ENCODE results near the gene COLEC12.

COLEC12 gene

GRCh38 chr18:446941-447560 lies 53.5 kb downstream of the COLEC12 start:
- DNase-seq (ENCODE audit: low spot score): no peak

- no peak for DNase-seq (ENCODE audit: low spot score)
These were observed 55.4 kb downstream of the COLEC12 start for GRCh38 chr18:445055-445454.

- no peak for DNase-seq (ENCODE audit: low spot score)
These were observed 61.9 kb downstream of the COLEC12 start for GRCh38 chr18:438571-438970.

GRCh38 chr18:435940-436339 lies 64.6 kb downstream of the COLEC12 start:
- peak; percentile 91 for DNase-seq (ENCODE audit: low spot score)

GRCh38 chr18:434410-434809 lies 66.1 kb downstream of the COLEC12 start:
- DNase-seq (ENCODE audit: low spot score): no peak

GRCh38 chr18:433960-434359 lies 66.5 kb downstream of the COLEC12 start:
- no peak for DNase-seq (ENCODE audit: low spot score)

- no peak for DNase-seq (ENCODE audit: low spot score)
These were observed 67.2 kb downstream of the COLEC12 start for GRCh38 chr18:433298-433697.

GRCh38 chr18:432791-433190 lies 67.7 kb downstream of the COLEC12 start:
- DNase-seq (ENCODE audit: low spot score): no peak

- no peak for DNase-seq (ENCODE audit: low spot score)
These were observed 71.5 kb downstream of the COLEC12 start for GRCh38 chr18:429030-429429.

- DNase-seq (ENCODE audit: low spot score): peak; percentile 20
These were observed 73.5 kb downstream of the COLEC12 start for GRCh38 chr18:427005-427404.

GRCh38 chr18:425106-425745 lies 75.3 kb downstream of the COLEC12 start:
- DNase-seq (ENCODE audit: low spot score): no peak

GRCh38 chr18:424668-425067 lies 75.8 kb downstream of the COLEC12 start:
- DNase-seq (ENCODE audit: low spot score): no peak

- DNase-seq (ENCODE audit: low spot score): no peak
These were observed 76.3 kb downstream of the COLEC12 start for GRCh38 chr18:424071-424661.

- DNase-seq (ENCODE audit: low spot score): no peak
These were observed 77.5 kb downstream of the COLEC12 start for GRCh38 chr18:422966-423365.

GRCh38 chr18:421247-422155 lies 79.0 kb downstream of the COLEC12 start:
- DNase-seq (ENCODE audit: low spot score): peak; percentile 81

- DNase-seq (ENCODE audit: low spot score): no peak
These were observed 79.7 kb downstream of the COLEC12 start for GRCh38 chr18:420661-421246.

- no peak for DNase-seq (ENCODE audit: low spot score)
These were observed 80.8 kb downstream of the COLEC12 start for GRCh38 chr18:419541-420175.

GRCh38 chr18:417495-417894 lies 83.0 kb downstream of the COLEC12 start:
- DNase-seq (ENCODE audit: low spot score): no peak

- DNase-seq (ENCODE audit: low spot score): no peak
These were observed 83.6 kb downstream of the COLEC12 start for GRCh38 chr18:416930-417329.

GRCh38 chr18:415617-416612 lies 84.6 kb downstream of the COLEC12 start:
- DNase-seq (ENCODE audit: low spot score): peak; percentile 81
